Measurements from ENCODE around the gene CST6.

The CST6 gene

GRCh38 chr11:66048547-66049323, 36.9 kb downstream of the CST6 start, which contains the start of gene GAL3ST3:
GAL3ST3 (minus strand) TSS chr11:66049161; CDS start chr11:66045415, 3,746 bp downstream.
- peak in 1 of 6 experiments; percentile 18 for DNase-seq

- no peak for DNase-seq
Measured at GRCh38 chr11:66050581-66051231, 38.9 kb downstream of the CST6 start.

DNA sequence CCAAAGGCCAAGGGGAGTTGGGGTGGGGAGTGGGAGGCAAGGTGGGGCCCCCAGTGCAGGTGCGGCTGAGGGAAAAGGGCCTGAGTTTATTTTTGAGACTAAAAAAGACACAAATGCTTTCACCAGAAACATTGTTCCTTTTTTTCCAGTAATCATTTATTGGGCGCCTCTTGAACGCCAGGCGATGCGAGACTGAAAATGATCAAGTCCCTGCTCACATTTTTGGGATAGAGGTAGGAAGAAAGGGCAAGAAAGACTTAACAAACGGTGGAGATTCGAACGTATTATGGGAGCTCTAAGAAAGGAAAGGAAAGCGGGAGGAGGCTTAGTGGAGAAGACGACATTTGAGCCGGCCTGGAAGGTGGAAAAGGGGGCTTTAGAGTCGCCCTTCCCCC, 39.6 kb downstream of the CST6 start:
- no peak for DNase-seq

GRCh38 chr11:66051766-66052663, 40.2 kb downstream of the CST6 start, which contains the start of gene SF3B2:
SF3B2 (plus strand) TSS chr11:66052364; CDS start chr11:66052385, 21 bp downstream.
- peak; percentile 87 to 94 (median 91) for DNase-seq

DNA sequence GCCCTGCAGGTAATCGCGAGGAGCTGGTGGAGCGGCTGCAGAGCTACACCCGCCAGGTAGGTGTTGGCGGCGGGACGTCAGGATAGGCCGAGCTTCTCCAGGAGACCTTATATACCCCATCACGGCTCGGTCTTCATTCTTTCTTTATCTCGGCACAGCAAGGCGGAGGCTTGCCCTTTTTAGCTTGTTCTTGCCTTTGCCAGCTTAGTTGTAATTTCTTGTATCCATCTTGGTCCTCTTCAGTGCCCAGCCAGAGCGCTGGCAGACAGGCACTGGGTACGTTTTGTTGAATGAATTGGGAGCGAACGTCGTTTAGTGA, 40.8 kb downstream of the CST6 start:
- no peak for DNase-seq

DNA sequence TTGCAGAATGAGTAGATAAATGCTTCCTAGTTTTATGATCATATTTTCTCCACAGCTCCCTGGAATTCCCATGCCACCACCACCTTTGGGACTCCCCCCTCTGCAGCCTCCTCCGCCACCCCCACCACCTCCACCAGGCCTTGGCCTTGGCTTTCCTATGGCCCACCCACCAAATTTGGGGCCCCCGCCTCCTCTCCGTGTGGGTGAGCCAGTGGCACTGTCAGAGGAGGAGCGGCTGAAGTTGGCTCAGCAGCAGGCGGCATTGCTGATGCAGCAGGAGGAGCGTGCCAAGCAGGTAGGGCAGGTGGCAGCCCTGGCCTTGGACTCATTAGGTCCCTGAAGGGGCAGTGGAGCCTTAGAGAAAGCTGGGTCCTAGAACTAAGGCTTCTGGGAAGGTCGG, 43.2 kb downstream of the CST6 start:
- no peak for DNase-seq

DNA sequence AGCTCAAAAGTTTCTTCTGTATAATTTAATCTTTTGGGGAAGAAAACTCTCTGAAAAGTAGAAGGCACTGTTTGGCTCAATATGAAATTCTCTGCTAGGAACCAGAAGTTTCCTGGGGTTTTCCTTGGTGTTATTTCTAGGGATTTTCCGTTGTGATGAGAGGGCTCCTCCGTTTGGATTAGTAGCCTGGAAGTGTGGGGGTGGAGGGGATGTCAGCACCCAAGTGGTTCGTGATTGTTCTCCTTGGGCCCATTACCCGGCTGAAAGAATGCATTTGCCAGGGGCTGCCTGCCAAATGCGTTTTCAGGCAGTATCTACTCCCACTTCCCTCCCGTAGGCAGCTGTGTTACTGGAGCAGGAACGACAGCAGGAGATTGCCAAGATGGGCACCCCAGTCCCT, 44.7 kb downstream of the CST6 start:
- no peak for DNase-seq

DNA sequence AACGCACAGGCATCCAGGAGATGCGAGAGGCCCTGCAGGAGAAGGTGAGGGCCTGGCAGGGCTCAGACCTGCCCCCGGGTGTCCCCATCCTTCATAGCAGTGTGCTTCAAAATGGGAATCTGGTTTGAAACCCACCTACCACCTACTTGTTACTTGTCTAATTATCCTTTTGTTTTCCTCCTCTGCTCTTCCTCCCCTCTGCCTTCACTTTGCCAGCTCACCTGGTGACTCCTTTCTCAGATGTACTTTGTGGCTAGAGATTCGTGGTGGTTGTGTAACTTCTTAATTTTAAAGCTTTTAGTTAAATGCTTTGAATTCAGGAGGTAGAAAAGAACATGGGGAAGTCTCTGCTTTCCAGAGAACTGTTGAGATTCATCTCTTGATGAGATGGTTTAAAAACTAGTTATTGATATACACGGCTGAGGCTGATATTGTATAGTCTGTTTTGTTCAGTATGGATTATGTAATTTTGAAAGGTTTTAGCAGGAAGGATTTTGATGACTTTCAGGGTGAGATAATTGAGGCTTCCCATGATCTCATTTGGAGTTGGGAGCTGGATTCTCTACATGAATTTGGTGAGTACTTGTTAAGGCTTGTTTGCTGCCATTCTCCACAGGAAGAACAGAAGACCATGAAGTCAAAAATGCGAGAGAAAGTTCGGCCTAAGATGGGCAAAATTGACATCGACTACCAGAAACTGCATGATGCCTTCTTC, 48.3 kb downstream of the CST6 start:
- DNase-seq: no peak

DNA sequence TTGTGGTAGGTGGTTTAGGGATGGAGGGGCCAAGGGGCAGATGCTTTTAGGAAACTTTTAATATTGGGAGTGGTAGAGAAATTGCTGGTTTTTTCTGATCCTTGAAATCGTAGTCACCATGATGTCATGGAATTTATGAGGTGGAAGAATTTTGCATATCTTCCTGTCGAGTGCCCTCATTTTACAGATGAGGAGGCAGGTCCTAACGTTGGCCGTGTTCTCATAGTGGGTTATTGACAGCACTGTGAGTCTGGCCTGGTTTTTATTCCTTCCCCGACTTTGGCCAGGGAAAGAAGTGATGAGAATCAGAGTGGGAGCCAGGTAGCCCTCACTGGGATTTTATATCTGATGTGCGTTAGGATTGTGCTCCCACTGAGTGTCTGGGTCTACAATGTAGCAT, 49.5 kb downstream of the CST6 start:
- no peak for DNase-seq

- DNase-seq: no peak
Measured at GRCh38 chr11:66062408-66062807, 50.6 kb downstream of the CST6 start.
